ENCODE measurements around the gene CCDC74A.
"Not testable (repeated sequence)": the region's sequence is repeated elsewhere in the genome, so short reads cannot be mapped to it uniquely, and the experiment has no call there.

Gene CCDC74A

GRCh38 chr2:131503587-131503986, 24.1 kb upstream of the CCDC74A start:
- not testable (repeated sequence) for DNase-seq

GRCh38 chr2:131504082-131504750, 23.5 kb upstream of the CCDC74A start:
- DNase-seq: not testable (repeated sequence)

- DNase-seq: no peak
These were observed 18.1 kb upstream of the CCDC74A start for GRCh38 chr2:131509615-131510014.

GRCh38 chr2:131511291-131511968, 16.3 kb upstream of the CCDC74A start:
- not testable (repeated sequence) for DNase-seq

- DNase-seq: not testable (repeated sequence)
These were observed 15.5 kb upstream of the CCDC74A start for GRCh38 chr2:131511969-131512870.

GRCh38 chr2:131514408-131515166, 13.1 kb upstream of the CCDC74A start:
- not testable (repeated sequence) for DNase-seq

- DNase-seq: not testable (repeated sequence)
These were observed 12.5 kb upstream of the CCDC74A start for GRCh38 chr2:131515235-131515634.

- no peak for DNase-seq
These were observed 11.7 kb upstream of the CCDC74A start for GRCh38 chr2:131516011-131516410.

GRCh38 chr2:131516621-131517020, 11.1 kb upstream of the CCDC74A start:
- DNase-seq: peak; percentile 1

- DNase-seq: no peak
These were observed 10.4 kb upstream of the CCDC74A start for GRCh38 chr2:131517106-131517831.

GRCh38 chr2:131517856-131518255, 9.8 kb upstream of the CCDC74A start:
- DNase-seq: not testable (repeated sequence)

GRCh38 chr2:131518531-131518930, 9.2 kb upstream of the CCDC74A start:
- not testable (repeated sequence) for DNase-seq

GRCh38 chr2:131519466-131519865, 8.2 kb upstream of the CCDC74A start:
- DNase-seq: no peak

- DNase-seq: not testable (repeated sequence)
These were observed 7.7 kb upstream of the CCDC74A start for GRCh38 chr2:131519871-131520470.

- no peak for DNase-seq
These were observed 7.2 kb upstream of the CCDC74A start for GRCh38 chr2:131520526-131520925.

- DNase-seq: not testable (repeated sequence)
These were observed 6.2 kb upstream of the CCDC74A start for GRCh38 chr2:131521524-131521923.

GRCh38 chr2:131521961-131522781, 5.5 kb upstream of the CCDC74A start:
- DNase-seq: no peak

GRCh38 chr2:131525256-131525655, 2.4 kb upstream of the CCDC74A start:
- DNase-seq: not testable (repeated sequence)

- not testable (repeated sequence) for DNase-seq
These were observed 1.5 kb downstream of the CCDC74A start for GRCh38 chr2:131528981-131529863.

Data from NCI-H69 (cell line).